Measurements from ENCODE around the gene FAM20A. TPM values are rescaled to one million over a fixed set of nuclear protein-coding genes. Genes with fewer than 3 reads are reported as not detected.
A peak's percentile ranks its signal among the peaks of the same experiment; 100 is the strongest.

FAM20A gene
- total and polyA plus RNA-seq, 9 of the 15 experiments (the other 6 are each of a cell fraction or from before 2014, with no cell fraction given) = 0.07 TPM; not detected in 8

GRCh38 chr17:68512247-68512959, 88.8 kb downstream of the FAM20A start, which contains the start of gene PRKAR1A (continued):
- TF ChIP-seq RBM25 (IDR thresholded peaks at IDR 0.05; ENCODE audit: low read depth, low read length, severe bottlenecking) (no peak), ZNF175 (CRISPR knock-in tag; IDR thresholded peaks at IDR 0.05; ENCODE audit: low read depth) (0 out of 2 replicates have a peak, but pooled peaks have one; percentile 17), MXD1 (CRISPR knock-in tag; IDR thresholded peaks at IDR 0.05; ENCODE audit: borderline replicate concordance, poor library complexity, severe bottlenecking) (no peak), IRF1 (CRISPR knock-in tag; IDR thresholded peaks at IDR 0.05; ENCODE audit: borderline replicate concordance) (no peak), ZNF140 (CRISPR knock-in tag; IDR thresholded peaks at IDR 0.05) (no peak), ZNF79 (CRISPR knock-in tag; IDR thresholded peaks at IDR 0.05; ENCODE audit: low read depth) (no peak), E2F3 (CRISPR knock-in tag; IDR thresholded peaks at IDR 0.05) (no peak), BRF2 (IDR thresholded peaks at IDR 0.05; ENCODE audit: borderline replicate concordance, insufficient read depth, insufficient read length) (no peak), ZNF668 (CRISPR knock-in tag; IDR thresholded peaks at IDR 0.05) (no peak), ATF4 (CRISPR knock-in tag; IDR thresholded peaks at IDR 0.05) (no peak), POU5F1 (IDR thresholded peaks at IDR 0.05; ENCODE audit: borderline replicate concordance, low read depth, low read length, partially characterized antibody) (no peak), PTRF (tag; IDR thresholded peaks at IDR 0.05) (no peak), GTF2E2 (tag; IDR thresholded peaks at IDR 0.05) (no peak), RBM22 (IDR thresholded peaks at IDR 0.05; ENCODE audit: low read depth, low read length, poor library complexity, severe bottlenecking) (no peak), BCLAF1 (IDR thresholded peaks at IDR 0.05; ENCODE audit: borderline replicate concordance in 1 of 2, control insufficient read depth in 1 of 2, low read depth in 2 of 2, low read length in 1 of 2) (no peak), YY1 (IDR thresholded peaks at IDR 0.05; ENCODE audit: borderline replicate concordance in 1 of 3, control insufficient read depth in 1 of 3, extremely low read depth in 1 of 3, insufficient read depth in 3 of 3, insufficient read length in 1 of 3, insufficient replicate concordance in 2 of 3, low read depth in 1 of 3, low read length in 2 of 3) (peak; percentile 80 to 95 (median 92)), ZBTB26 (CRISPR knock-in tag; IDR thresholded peaks at IDR 0.05) (no peak)

All from K562 (cell line).